ENCODE measurements around the gene PDE9A.

Gene PDE9A

DNA sequence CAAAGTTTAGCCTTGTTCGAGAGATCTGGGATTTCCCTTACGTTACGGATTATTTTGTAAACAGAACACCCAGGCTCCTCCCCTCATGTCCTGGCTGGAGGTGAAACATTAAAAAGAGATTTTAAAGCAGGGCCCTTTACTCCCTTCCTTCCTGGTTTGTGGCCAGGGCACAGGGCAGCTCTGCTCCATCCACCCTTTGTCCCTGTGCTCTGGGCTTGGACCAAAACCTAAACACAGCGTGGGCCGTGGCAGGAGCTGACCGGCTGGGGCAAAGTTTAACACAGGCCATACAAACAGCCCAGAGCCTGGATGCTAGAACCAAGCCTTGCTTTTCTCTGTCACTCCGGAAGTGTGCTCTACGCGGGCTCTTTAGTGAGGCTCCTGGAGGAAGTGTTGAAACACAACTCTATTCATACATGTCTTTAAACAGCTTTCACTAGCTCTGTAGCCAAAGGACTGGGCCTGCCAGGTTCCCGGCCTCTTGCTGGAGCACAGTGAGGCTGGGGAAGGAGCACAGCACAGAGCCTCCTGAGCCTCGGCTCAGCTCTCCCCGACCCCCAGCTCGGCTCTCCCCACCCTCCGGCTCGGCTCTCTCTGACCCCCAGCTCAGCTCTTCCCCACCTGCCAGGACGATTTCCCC, 84.7 kb downstream of the PDE9A start:
- no peak for DNase-seq (ENCODE audit: low read depth in 3 of 3)

DNA sequence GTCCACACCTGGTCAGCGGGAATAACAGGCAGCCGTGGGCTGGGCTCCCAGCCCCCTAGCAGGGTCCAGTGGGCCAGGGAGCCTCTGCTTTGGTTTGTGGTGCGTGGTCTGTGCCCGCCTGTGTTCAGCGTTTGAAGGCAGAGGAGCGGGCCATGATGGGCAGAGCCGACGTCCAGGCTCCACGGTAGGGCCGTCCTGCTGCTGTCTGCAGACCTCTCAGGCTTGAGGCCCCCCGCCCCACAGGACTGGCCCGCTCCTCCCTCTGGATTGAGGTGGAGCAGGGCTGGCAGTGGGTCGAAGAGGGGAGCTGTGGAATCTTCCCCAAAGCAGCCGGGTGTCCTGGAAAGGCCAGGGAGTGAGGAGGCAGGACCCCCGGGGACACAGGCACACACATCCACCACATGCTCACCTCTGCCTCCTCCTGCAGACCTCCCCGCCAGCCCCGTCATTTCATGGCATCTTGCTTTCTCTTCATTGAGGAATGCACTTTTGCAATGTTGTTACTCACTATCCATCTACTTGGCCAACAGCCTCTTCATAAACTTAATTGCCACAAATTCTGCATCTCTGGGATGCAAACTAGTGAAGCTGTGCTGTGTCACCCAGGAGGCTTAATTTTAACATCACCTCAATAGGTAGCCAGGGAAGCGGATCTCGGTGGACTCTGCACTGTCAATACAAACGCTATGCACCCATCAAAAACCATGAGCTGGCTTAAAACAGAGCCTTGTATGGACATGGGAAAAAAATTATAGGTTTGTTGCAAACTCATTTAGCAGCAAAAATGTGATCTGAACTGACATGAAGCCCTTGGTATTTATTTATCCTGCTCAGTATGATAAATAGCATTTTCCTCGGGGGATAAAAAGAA, 85.9 kb downstream of the PDE9A start:
- no peak for DNase-seq (ENCODE audit: low read depth in 3 of 3)

DNA sequence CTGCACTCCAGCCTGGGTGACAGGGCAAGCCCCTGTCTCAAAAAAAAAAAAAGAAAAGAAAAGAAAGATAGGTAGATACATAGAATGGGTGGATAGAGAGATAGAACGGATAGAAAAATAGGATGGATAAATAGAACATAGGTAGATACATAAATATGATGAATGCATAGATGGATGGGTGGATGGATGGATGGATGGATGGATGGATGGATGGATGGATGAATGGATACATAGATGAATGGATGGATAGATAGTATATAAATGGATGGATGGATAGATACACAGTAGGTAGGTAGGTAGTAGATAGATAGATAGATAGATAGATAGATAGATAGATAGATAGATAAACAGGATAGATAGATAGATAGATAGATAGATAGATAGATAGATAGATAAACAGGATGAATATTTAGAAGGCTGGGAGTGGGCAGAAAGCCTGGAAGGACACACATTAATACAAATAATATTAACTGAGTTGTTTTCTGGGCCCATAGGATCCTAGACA, 87.0 kb downstream of the PDE9A start:
- no peak for DNase-seq (ENCODE audit: low read depth in 3 of 3)

DNA sequence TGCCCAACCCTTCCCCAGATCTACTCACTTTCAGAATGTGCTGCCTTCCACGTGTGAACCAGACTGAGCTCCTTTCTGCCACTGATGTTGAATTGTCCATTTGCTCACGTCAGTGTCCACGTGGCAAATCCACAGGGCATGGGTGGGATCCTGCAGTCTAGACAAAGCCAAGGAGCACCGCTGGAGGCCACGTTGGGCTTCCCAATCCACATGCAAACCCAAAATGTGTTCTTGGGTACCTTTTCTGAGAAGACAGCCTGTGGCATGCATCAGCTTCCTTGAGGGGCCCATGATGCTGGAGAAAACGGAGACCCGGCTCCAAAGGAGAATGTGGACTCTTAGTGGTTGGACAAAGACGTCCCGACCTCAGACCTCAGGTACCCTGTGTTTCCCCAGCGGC, 87.6 kb downstream of the PDE9A start:
- DNase-seq (ENCODE audit: low read depth in 3 of 3), result no peak

DNA sequence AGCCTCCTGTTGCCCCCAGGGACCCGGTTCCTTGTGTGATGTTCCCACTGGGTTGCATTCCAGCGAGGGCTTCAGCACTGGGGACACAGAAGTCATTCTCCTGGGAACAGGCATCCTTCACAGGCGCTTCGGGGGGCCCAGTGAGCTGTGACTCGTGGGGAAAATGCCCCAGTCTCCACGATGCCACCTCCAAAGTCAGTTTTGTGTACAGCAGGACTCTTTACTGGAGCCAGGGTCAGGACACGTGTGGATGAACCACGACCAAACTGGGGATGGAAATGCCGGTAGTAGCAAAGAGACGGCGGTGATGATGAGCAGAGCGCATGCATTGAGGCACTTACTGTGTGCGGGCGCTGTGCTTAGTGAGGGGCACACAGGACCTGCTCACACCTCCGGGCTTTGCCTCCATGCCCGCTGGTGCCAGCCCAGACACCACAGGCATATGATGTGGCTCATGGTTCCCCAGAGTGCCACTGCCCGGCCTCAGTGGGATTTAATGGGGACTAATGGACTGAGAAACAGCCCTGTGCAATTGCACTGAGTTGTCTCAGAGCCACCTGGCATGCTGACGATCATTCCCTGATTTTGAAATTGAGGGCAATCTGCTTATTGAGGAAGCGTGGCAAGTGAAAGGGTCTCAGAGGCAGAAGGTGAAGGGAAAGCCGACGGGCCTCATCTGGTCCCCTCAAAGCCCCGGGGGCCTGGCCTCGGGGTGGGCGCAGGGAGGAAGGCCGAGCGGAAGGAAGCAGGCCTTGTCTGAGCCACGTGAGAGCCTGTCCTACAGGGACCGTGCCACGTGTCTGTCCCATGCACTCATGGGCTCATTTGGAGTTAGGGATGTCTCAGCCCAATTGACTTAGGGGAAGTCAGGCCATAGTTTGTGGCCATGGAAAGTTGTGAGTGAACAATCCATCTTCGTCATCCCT, 91.4 kb downstream of the PDE9A start:
- no peak for DNase-seq (ENCODE audit: low read depth in 3 of 3)

DNA sequence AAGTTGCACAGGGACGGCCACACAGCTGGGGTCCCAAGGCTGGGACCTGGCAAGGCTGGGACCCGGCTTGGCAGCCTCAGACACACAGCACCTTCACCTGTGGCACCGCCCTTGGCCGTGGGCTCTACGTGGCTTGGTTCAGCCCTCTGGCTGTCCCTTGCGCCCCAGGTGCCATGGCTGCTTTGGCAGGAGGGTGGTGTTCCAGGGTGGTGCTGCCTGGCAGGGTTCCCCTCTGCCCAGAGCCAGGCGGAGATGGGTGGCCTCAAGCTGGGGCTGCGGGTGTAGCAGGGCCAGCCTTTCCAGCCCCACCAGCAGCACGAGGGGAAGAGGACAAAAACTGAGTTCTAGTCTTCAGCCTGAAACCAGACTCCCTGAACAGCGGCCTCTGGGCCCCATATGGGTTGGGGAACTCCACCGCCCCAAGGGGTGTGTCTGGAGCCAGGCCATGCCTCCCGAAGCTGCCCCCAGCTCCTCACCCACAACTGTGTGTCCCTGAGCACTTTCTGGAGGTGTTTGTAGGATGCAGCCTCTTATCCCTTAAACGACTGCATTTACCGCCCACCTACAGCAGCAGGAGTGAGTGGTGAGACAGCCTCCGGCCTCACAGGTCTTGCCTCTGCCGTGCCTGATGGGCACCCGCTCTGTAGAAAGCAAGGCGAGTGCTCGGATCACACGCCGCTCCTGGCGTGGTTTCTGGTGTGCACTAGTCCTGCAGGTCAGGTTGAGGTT, 92.3 kb downstream of the PDE9A start:
- DNase-seq (ENCODE audit: low read depth in 3 of 3), result no peak

GRCh38 chr21:42746240-42746592, 92.8 kb downstream of the PDE9A start:
- no peak for DNase-seq (ENCODE audit: low read depth in 3 of 3)

GRCh38 chr21:42746593-42747275, 93.3 kb downstream of the PDE9A start:
- DNase-seq (ENCODE audit: low read depth in 3 of 3), result peak in 1 of 3 experiments; percentile 18

DNA sequence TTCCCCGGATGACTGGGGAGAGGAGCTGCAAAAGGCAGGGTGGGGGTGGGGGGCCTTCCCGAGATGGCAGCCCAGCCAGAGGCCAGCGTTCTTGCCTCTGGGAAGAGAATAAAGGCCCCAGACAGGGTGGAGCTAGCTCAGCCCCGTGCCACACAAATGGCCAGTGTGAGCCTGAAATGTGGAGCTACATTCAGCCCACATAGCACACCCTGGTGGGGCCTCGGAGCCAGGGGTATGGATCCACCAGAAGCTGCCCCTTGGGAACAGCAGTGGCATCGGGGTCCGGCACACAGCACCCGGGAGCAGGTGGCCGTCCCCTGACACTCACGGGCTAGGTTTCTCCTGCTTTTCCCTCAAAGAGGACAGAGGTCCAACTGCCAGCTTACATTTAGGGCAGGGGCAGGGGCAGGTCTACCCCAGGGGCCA, 93.9 kb downstream of the PDE9A start:
- DNase-seq (ENCODE audit: low read depth in 3 of 3), result no peak

- DNase-seq (ENCODE audit: low read depth in 3 of 3), result no peak
Measured at GRCh38 chr21:42747746-42748351, 94.4 kb downstream of the PDE9A start.

DNA sequence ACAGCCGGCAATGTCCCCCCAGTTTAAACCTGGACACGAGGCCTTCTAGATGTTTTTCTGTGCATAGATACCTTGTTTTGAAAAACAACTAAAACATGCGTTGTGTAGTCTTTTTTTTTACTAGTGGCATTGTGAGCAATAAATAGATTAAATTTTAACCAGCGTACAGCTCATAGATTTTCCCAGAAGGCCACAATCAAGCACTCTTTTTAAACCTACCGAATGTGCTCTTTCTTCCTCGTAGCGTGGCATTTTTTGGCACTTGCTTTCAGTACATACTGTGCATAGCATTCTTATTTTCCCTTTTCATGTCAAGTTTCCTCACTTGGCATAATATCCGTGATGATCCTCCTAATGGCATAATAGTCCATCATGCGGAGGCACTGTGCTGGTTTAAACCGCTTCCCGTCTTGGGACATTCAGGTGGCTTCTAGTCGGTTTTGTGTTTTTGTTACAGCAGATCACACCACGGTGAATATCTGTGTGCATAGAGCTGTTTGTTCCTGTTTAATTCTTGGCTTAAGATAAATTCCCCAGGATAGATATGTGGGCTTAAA, 95.3 kb downstream of the PDE9A start:
- DNase-seq (ENCODE audit: low read depth in 3 of 3), result no peak

- DNase-seq (ENCODE audit: low read depth in 3 of 3), result no peak
Measured at GRCh38 chr21:42750737-42751530, 97.5 kb downstream of the PDE9A start.

DNA sequence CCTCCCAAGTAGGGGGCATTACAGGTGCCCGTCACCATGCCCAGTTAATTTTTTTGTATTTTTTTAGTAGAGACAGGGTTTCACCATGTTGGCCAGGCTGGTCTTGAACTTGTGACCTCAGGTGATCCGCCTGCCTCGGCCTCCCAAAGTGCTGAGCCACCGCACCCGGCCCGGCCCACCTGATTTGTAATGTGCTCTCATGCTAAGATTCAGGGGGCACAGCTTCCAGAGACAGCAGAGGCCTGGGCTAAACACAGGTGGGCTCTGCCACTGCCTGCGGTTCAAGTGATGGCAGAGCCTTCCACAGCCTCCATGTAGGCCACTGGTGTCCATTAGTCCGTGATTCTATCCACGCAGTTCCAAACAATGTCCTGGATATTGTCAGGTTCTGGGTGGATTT, 98.4 kb downstream of the PDE9A start:
- DNase-seq (ENCODE audit: low read depth in 3 of 3), result no peak

DNA sequence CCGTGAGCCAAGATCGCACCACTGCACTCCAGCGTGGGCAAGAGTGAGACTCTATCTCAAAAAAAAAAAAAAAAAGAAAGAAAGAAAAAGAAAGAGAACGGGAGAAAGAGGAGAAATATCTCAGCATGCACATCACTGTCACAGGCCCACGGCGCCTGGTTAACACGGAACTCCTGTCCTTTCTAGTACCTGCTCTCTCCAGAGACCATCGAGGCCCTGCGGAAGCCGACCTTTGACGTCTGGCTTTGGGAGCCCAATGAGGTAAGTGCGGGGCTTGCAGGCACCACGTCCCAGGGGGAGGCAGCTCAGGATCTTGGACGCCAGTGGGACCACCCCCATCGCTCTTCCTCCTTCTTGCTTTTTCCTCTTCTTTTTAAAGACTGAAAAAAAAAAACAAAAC, 100.4 kb downstream of the PDE9A start:
- DNase-seq (ENCODE audit: low read depth in 3 of 3), result no peak

DNA sequence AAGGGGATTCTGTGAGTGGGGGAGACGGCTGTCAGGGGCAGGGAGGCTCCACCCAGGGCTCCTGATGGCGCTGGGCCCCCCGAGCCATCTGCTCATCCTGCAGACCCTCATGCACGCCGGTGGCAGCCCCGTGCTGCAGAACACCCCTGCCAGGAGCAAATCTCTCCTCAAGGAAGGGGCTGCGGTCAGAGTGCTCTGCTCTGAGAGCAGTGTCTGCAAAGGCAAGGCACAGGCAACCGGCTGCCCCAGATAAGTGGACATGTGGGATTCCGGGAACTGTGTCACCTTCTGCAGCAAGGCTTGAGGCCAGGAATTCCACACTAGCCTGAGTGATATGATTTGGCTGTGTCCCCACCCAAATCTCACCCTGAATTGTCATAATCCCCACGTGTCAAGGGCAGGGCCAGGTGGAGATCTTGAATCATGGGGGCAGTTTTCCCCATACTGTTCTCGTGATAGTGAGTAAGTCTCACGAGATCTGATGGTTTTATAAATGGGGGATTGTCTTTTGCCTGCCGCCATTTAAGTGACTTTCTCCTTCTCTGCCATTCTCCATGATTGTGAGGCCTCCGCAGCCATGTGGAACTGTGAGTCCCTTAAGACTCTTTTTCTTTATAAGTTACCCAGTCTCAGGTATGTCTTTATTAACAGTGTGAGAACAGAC, 101.0 kb downstream of the PDE9A start:
- no peak for DNase-seq (ENCODE audit: low read depth in 3 of 3)

DNA sequence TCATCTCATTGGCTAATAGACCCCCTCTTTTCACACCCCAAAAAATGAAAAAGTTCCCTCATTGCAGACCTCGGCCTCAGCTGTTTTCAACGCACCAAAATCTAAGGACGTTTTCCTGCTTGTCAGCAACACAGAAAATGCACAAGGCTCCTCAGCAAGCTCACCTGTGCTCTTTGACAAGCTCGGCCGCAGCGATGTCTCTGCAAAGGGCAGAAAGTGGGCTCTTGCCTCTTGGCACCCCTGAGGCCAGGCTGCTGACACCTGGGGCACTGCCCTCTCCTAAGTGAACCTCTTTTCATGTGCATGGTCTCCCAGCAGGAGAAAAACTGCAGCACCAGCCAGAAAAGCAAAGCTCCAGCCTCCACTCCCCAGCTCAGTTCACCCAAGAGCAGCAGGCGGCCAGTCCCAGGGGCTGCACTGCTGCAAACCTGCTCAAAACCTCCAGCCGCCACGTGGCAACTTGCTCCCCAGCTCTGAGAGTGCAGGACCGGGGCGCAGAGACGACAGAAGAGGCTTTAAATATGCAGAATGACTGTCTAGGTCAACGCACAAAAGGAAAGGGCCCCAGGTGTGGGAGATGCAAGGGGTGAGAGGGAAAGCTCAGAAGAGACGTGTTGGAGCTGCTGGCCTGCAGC, 101.7 kb downstream of the PDE9A start:
- no peak for DNase-seq (ENCODE audit: low read depth in 3 of 3)

DNA sequence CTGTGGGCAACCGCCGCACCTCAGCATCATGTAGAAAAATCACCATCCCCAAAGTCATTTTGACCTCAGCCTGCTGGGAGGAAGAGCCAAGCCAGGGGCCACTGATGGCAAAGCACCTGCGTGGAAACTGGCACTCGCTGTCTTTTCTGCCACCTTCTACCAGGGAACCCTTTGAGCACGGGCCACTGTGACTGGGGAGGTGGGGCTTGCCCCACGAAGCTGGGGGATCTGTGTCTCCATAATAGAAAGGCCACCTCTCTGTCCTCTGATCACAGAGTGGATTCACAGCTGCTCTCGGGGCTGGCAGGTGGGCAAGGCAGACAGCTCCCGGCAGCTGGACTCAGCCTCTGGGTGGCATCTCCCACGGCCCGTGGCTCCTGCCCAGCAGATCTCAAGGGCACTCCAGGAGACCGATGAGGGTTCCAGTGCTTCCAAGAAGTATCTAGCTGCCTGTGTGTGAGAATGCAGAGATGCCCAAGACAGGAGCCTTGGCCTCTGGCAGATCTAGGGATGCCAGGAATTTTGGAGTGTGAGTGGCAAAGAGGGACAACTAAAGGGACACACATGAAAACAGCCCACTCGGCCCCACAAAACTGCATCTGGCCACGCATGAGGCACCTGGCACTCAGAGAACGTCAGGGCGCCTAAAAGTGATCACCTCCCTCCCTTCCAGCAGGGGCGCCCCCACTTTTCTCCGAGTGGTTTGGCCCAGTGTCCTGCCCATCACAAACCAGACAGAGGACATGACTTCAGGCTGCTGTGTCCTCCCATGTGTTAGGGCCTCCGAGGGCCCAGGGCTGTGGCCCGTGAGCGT, 102.6 kb downstream of the PDE9A start:
- no peak for DNase-seq (ENCODE audit: low read depth in 3 of 3)
